BJ (cell line): ENCODE measurements around the gene KCNIP2. TPM values are rescaled to one million over a fixed set of nuclear protein-coding genes. Genes with fewer than 3 reads are reported as not detected.

Source experiments
- CTCF ChIA-PET: fragments of 350-600 bp; formaldehyde crosslinking; extraction: SDS; loops from one replicate; lab custom pipeline; 2021; ENCODE audit warnings: antibody characterized with exemption, inconsistent platforms; lab: Yijun Ruan, JAX
- POLR2A ChIA-PET: fragments of 300-600 bp; sonication (Branson Sonifier 250); formaldehyde crosslinking; extraction: SDS; loops from one replicate; lab custom pipeline; 2021; ENCODE audit warnings: antibody characterized with exemption; lab: Charles Lee
- DNase-seq: peaks from one replicate; pipeline ENCODE4 v3.0.0-alpha.2; 2011; ENCODE audit warnings: low read depth
- H3K27me3 ChIP-seq: 2 replicates; pipeline ENCODE4 v1.6.0; 2011; ENCODE audit warnings: low read length; ENCODE audit not compliant: control insufficient read depth, insufficient read depth
- H3K36me3 ChIP-seq: 2 replicates; pipeline ENCODE4 v1.5.1; 2011; ENCODE audit warnings: low read length; ENCODE audit not compliant: control insufficient read depth, insufficient read depth
- H3K4me3 ChIP-seq: 2 replicates; pipeline ENCODE4 v1.5.1; 2011; ENCODE audit warnings: low read depth, mild to moderate bottlenecking, control low read depth, low read length
- CTCF ChIP-seq: IDR thresholded peaks from 2 replicates; pipeline ENCODE4 v1.5.1; 2011; ENCODE audit warnings: low read depth, mild to moderate bottlenecking, control low read depth, inconsistent platforms, low read length, moderate library complexity; ENCODE audit not compliant: insufficient read depth
- polyA plus RNA-seq: library from polyadenylated mRNA; depleted of rRNA; stranded (reverse); fragments of >200 nt; gene quantifications from 2 replicates; pipeline ENCODE4 v1.2.3, GENCODE V29; 2011

KCNIP2 gene
- polyA plus RNA-seq, 1 experiment: 0.38 TPM

- no peak for TF ChIP-seq CTCF
- POLR2A ChIA-PET: no interaction called here
- Histone ChIP-seq H3K27me3 (peaks cover 2% of the 10 kb centered on the region), H3K4me3 (peak overlapping the region; percentile 77), H3K36me3 (peaks cover 3% of the 10 kb centered on the region; the same call in 1 of the 2 replicates)
- CTCF ChIA-PET: interaction anchor here (0.8 to 5.9 kb wide), 16 partner anchors 8 to 574 kb away, joined by 3 to 88 read pairs (median 4); partner anchors contain the start of gene OGA
- no peak for DNase-seq
Measured at GRCh38 chr10:101781984-101782810, 61.4 kb downstream of the KCNIP2 start.

- DNase-seq: no peak
- ChIA-PET POLR2A (no interaction called here), CTCF (interaction anchor here (0.5 to 5.9 kb wide), 28 partner anchors 8 to 606 kb away, joined by 3 to 88 read pairs (median 4); partner anchors contain the start of genes DPCD, OGA and POLL)
- Histone ChIP-seq H3K27me3 (peaks cover 7% of the 10 kb centered on the region), H3K36me3 (0 out of 2 replicates have a peak, but pooled peaks cover 1% of the 10 kb centered on the region), H3K4me3 (no peak overlapping the region)
- no peak for TF ChIP-seq CTCF
Measured at GRCh38 chr10:101781655-101781983, 62.0 kb downstream of the KCNIP2 start.

GRCh38 chr10:101780818-101781654 lies 62.6 kb downstream of the KCNIP2 start:
- Histone ChIP-seq H3K27me3 (peaks cover 9% of the 10 kb centered on the region), H3K4me3 (no peak overlapping the region), H3K36me3 (0 out of 2 replicates have a peak, but pooled peaks cover under 1% of the 10 kb centered on the region)
- TF ChIP-seq CTCF: peak; percentile 95
- POLR2A ChIA-PET: no interaction called here
- CTCF ChIA-PET: interaction anchor here (0.5 to 5.9 kb wide), 33 partner anchors 9 to 606 kb away, joined by 3 to 88 read pairs (median 4); partner anchors contain the start of genes DPCD, OGA and POLL
- no peak for DNase-seq

GRCh38 chr10:101780187-101780817 lies 63.3 kb downstream of the KCNIP2 start:
- CTCF ChIA-PET: interaction anchor here (0.5 to 5.9 kb wide), 18 partner anchors 8 to 616 kb away, joined by 3 to 88 read pairs (median 8); partner anchors contain the start of genes DPCD, OGA and POLL
- no peak overlapping the region for H3K4me3 ChIP-seq
- no peak for DNase-seq
- TF ChIP-seq CTCF: no peak
- H3K27me3 ChIP-seq: peaks cover 12% of the 10 kb centered on the region
- H3K36me3 ChIP-seq: no peaks in the 10 kb centered on the region
- POLR2A ChIA-PET: no interaction called here
